GM19025 (cell line): ENCODE measurements around the gene TRIM26.
"Not testable (repeated sequence)": the region's sequence is repeated elsewhere in the genome, so short reads cannot be mapped to it uniquely, and the experiment has no call there.

ENCODE experiments used
- ATAC-seq: cut with Tn5 transposase; IDR thresholded peaks from one replicate; pipeline ENCODE4 v1.9.1; 2021; ENCODE audit warnings: mild to moderate bottlenecking, low read depth, moderate library complexity; ENCODE audit not compliant: unreplicated experiment

The TRIM26 gene, protein sequence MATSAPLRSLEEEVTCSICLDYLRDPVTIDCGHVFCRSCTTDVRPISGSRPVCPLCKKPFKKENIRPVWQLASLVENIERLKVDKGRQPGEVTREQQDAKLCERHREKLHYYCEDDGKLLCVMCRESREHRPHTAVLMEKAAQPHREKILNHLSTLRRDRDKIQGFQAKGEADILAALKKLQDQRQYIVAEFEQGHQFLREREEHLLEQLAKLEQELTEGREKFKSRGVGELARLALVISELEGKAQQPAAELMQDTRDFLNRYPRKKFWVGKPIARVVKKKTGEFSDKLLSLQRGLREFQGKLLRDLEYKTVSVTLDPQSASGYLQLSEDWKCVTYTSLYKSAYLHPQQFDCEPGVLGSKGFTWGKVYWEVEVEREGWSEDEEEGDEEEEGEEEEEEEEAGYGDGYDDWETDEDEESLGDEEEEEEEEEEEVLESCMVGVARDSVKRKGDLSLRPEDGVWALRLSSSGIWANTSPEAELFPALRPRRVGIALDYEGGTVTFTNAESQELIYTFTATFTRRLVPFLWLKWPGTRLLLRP

GRCh38 chr6:30212865-30213666 lies at the start of gene TRIM26:
Gene TRIM26, minus strand, starts transcription at chr6:30213406. Its CDS starts 14,303 bp downstream, at chr6:30199103.
- ATAC-seq = peak; percentile 76

DNA sequence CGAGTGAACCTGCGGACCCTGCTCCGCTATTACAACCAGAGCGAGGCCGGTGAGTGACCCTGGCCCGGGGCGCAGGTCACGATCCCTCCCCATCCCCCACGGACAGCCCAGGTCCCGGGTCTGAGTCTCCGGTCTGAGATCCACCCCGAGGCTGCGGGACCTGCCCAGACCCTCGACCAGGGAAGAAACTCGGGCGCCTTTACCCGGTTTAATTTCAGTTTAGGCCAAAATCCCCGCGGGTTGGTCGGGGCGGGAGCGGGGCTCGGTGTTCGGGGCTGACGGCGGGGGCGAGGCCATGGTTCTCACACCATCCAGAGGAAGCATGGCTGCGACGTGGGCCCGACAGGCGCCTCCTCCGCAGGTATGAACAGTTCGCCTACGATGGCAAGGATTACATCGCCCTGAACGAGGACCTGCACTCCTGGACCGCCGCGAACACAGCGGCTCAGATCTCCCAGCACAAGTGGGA lies 46.9 kb upstream of the TRIM26 start:
- ATAC-seq = no peak

GRCh38 chr6:30259140-30260035 lies 46.2 kb upstream of the TRIM26 start:
- ATAC-seq = peak; percentile 85

GRCh38 chr6:30258204-30258603 lies 45.0 kb upstream of the TRIM26 start:
- ATAC-seq = no peak

- ATAC-seq = not testable (repeated sequence)
These were observed 39.2 kb upstream of the TRIM26 start for GRCh38 chr6:30252417-30252816.

DNA sequence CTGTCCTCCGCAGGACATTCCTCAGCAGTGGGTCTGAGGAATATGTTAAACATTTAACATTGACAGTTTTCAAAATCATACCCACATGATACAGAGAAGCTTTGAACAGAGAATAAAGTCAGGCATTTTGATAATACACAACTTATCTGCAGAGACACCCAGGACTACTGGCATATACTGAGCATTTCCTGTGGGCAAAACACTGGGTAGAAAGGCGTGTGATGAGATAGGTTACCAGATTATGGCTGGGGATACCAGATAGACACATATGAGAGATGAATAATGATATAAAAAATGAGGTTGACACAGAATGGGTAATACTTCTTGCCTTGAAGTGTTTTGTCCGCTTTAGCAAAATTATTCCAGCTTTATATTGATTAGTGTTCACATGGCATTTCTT lies 31.4 kb upstream of the TRIM26 start:
- ATAC-seq = no peak

GRCh38 chr6:30238178-30238795 lies 25.1 kb upstream of the TRIM26 start:
- no peak for ATAC-seq

- ATAC-seq = no peak
These were observed 21.1 kb upstream of the TRIM26 start for GRCh38 chr6:30234356-30234755.

- ATAC-seq = no peak
These were observed 17.9 kb upstream of the TRIM26 start for GRCh38 chr6:30231067-30231466.

- no peak for ATAC-seq
These were observed 14.7 kb upstream of the TRIM26 start for GRCh38 chr6:30227763-30228487.

DNA sequence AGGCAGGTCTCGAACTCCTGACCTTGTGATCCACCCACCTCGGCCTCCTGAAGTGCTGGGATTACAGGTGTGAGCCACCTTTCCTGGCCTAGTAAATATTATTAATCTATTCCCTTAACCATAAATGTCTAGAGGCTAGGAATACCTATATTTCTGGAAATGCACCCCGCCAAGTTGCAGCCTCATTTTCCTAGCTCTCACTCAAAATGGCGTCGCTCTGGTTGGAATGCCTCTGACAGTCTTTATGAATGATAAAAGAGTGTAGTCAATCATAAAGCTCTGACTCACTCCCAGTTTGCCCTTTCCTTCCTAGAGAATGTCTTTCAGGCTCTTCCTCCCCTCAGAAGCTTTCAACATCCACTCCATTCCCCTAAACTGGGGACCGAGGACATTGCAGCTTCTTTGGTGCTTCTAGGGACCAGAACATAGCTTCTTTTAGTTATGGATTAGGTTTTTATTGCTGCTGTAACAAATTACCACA lies 14.1 kb upstream of the TRIM26 start:
- ATAC-seq = no peak

DNA sequence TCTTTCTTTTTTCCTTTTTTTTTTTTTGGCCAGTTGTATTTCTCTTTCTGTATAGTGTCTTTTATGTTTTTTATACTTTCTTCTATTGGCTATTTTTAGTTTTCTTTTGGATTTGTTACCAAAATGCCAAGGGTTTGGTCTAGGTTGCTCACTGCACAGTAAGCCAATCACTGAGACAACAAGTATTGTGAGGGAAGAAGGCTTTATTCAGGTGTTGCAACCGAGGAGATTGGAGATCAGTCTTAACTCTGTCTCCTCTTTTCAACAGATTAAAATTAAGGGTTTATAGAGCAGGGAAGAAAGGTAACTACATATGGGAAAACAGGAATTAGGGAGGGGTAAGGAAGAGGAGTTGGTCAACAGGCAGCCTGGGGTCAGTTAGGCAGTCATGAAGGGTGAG lies 10.1 kb upstream of the TRIM26 start:
- ATAC-seq = no peak

DNA sequence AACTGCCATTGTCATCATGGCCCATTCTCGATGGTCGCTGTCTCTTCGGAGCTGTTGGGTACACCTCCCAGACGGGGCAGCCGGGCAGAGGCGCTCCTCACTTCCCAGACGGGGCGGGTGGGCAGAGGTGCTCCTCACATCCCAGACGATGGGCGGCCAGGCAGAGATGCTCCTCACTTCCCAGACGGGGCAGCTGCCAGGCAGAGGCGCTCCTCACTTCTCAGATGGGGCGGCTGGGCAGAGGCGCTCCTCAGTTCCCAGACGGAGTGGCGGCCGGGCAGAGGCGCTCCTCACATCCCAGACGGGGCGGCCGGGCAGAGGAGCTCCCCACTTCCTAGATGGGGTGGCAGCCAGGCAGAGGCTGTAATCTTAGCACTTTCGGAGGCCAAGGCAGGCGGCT lies 8.8 kb upstream of the TRIM26 start:
- not testable (repeated sequence) for ATAC-seq

DNA sequence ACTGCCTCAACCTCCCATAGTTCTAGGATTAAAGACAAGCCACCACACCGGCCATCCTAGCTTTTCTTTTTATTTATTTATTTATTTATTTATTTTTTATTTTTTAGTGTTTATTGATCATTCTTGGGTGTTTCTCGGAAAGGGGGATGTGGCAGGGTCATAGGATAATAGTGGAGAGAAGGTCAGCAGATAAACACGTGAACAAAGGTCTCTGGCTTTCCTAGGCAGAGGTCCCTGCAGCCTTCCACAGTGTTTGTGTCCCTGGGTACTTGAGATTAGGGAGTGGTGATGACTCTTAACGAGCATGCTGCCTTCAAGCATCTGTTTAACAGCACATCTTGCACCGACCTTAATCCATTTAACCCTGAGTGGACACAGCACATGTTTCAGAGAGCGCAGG lies 8.2 kb upstream of the TRIM26 start:
- ATAC-seq = not testable (repeated sequence)

- no peak for ATAC-seq
These were observed 6.0 kb upstream of the TRIM26 start for GRCh38 chr6:30219244-30219643.

DNA sequence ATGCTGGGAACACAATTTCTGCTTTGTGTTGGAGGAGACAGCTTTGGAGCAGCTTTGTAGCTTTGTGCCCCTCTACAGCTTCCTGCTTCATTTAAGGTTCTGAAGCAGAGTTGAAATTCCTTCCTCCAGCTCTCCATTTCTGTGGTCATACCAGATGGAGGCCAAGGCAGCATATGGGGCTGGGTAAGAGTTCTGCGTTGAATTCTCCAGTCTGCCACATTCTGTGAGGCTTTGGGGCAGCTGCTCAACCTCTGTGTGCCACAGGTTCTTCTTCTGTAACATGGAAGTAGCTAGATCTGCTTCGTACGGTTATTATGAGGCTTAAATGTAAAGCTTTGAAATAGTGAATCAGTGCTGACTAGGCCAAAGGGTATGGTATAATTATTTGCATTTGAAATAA lies 2.9 kb upstream of the TRIM26 start:
- ATAC-seq = no peak

- ATAC-seq = no peak
These were observed 1.4 kb upstream of the TRIM26 start for GRCh38 chr6:30214657-30214982.

- ATAC-seq = peak; percentile 53
These were observed 901 bp upstream of the TRIM26 start for GRCh38 chr6:30213957-30214656.

DNA sequence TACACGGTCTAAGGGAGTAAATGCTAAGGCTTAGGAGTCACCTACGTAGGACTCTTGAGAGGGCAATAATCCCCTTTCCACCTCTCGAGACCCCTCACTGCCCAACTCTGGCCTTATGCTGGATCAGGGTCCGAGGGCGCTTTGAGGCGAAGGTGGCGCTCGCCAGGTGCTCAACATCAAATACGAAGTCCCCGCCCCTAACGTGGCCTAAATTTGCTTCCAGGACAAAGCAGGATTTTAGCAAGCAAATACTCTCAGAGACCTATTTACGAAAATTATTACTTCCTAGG lies 406 bp upstream of the TRIM26 start:
- no peak for ATAC-seq
